ENCODE results near the gene ZBED6.
"Not testable (repeated sequence)": the region's sequence is repeated elsewhere in the genome, so short reads cannot be mapped to it uniquely, and the experiment has no call there.

ZBED6 gene

GRCh38 chr1:203823306-203823705, 27.9 kb downstream of the ZBED6 start:
- DNase-seq (ENCODE audit: low spot score) (no peak), ATAC-seq (ENCODE audit: low read depth) (no peak)
- peaks cover 87% of the 10 kb centered on the region for H3K36me3 ChIP-seq (ENCODE audit: low read depth)

GRCh38 chr1:203826175-203826574, 30.8 kb downstream of the ZBED6 start:
- Histone ChIP-seq H3K4me1 (ENCODE audit: insufficient read depth, poor library complexity, severe bottlenecking) (no peaks in the 10 kb centered on the region), H3K9me3 (ENCODE audit: severe bottlenecking) (no peaks in the 10 kb centered on the region), H3K36me3 (ENCODE audit: low read depth) (peaks cover 87% of the 10 kb centered on the region), H3K27me3 (ENCODE audit: insufficient read depth, poor library complexity, severe bottlenecking) (no peaks in the 10 kb centered on the region), H3K4me3 (ENCODE audit: severe bottlenecking) (no peak overlapping the region), H3K27ac (ENCODE audit: poor library complexity, severe bottlenecking) (no peak overlapping the region)
- no peak for ATAC-seq (ENCODE audit: low read depth)
- TF ChIP-seq CTCF (IDR thresholded peaks at IDR 0.05; ENCODE audit: poor library complexity, severe bottlenecking) = no peak
- no peak for DNase-seq (ENCODE audit: low spot score)

More at GRCh38 chr1:203823306-203823705, 27.9 kb downstream of the ZBED6 start:
- no peak for TF ChIP-seq CTCF (IDR thresholded peaks at IDR 0.05; ENCODE audit: poor library complexity, severe bottlenecking)
- Histone ChIP-seq H3K27ac (ENCODE audit: poor library complexity, severe bottlenecking) (no peak overlapping the region), H3K9me3 (ENCODE audit: severe bottlenecking) (no peaks in the 10 kb centered on the region), H3K27me3 (ENCODE audit: insufficient read depth, poor library complexity, severe bottlenecking) (no peaks in the 10 kb centered on the region), H3K4me1 (ENCODE audit: insufficient read depth, poor library complexity, severe bottlenecking) (no peaks in the 10 kb centered on the region), H3K4me3 (ENCODE audit: severe bottlenecking) (no peak overlapping the region)

- Histone ChIP-seq H3K4me3 (ENCODE audit: severe bottlenecking) (no peak overlapping the region), H3K36me3 (ENCODE audit: low read depth) (peaks cover 87% of the 10 kb centered on the region), H3K9me3 (ENCODE audit: severe bottlenecking) (no peaks in the 10 kb centered on the region), H3K27me3 (ENCODE audit: insufficient read depth, poor library complexity, severe bottlenecking) (no peaks in the 10 kb centered on the region), H3K27ac (ENCODE audit: poor library complexity, severe bottlenecking) (no peak overlapping the region), H3K4me1 (ENCODE audit: insufficient read depth, poor library complexity, severe bottlenecking) (no peaks in the 10 kb centered on the region)
- TF ChIP-seq CTCF (IDR thresholded peaks at IDR 0.05; ENCODE audit: poor library complexity, severe bottlenecking) = no peak
- DNase-seq (ENCODE audit: low spot score) (no peak), ATAC-seq (ENCODE audit: low read depth) (no peak)
Observed at GRCh38 chr1:203828002-203828401, 32.6 kb downstream of the ZBED6 start.

GRCh38 chr1:203828503-203828902, 33.1 kb downstream of the ZBED6 start:
- ATAC-seq (ENCODE audit: low read depth) (no peak), DNase-seq (ENCODE audit: low spot score) (no peak)
- Histone ChIP-seq H3K4me3 (ENCODE audit: severe bottlenecking) (no peak overlapping the region), H3K9me3 (ENCODE audit: severe bottlenecking) (no peaks in the 10 kb centered on the region), H3K27ac (ENCODE audit: poor library complexity, severe bottlenecking) (no peak overlapping the region), H3K36me3 (ENCODE audit: low read depth) (peaks cover 85% of the 10 kb centered on the region), H3K27me3 (ENCODE audit: insufficient read depth, poor library complexity, severe bottlenecking) (no peaks in the 10 kb centered on the region), H3K4me1 (ENCODE audit: insufficient read depth, poor library complexity, severe bottlenecking) (no peaks in the 10 kb centered on the region)
- no peak for TF ChIP-seq CTCF (IDR thresholded peaks at IDR 0.05; ENCODE audit: poor library complexity, severe bottlenecking)

GRCh38 chr1:203829247-203829646, 33.8 kb downstream of the ZBED6 start:
- DNase-seq (ENCODE audit: low spot score); H3K27me3 ChIP-seq (ENCODE audit: insufficient read depth, poor library complexity, severe bottlenecking); H3K9me3 ChIP-seq (ENCODE audit: severe bottlenecking); H3K4me3 ChIP-seq (ENCODE audit: severe bottlenecking); H3K4me1 ChIP-seq (ENCODE audit: insufficient read depth, poor library complexity, severe bottlenecking); H3K27ac ChIP-seq (ENCODE audit: poor library complexity, severe bottlenecking); ATAC-seq (ENCODE audit: low read depth): not testable (repeated sequence)
- peaks cover 87% of the 10 kb centered on the region for H3K36me3 ChIP-seq (ENCODE audit: low read depth)
